Measurements from ENCODE around the gene IYD. TPM values are rescaled to one million over a fixed set of nuclear protein-coding genes. Genes with fewer than 3 reads are reported as not detected.
"Not testable (repeated sequence)": the region's sequence is repeated elsewhere in the genome, so short reads cannot be mapped to it uniquely, and the experiment has no call there.

IYD gene
- total RNA-seq, 2 donors from 2014 or later, result not detected

DNA sequence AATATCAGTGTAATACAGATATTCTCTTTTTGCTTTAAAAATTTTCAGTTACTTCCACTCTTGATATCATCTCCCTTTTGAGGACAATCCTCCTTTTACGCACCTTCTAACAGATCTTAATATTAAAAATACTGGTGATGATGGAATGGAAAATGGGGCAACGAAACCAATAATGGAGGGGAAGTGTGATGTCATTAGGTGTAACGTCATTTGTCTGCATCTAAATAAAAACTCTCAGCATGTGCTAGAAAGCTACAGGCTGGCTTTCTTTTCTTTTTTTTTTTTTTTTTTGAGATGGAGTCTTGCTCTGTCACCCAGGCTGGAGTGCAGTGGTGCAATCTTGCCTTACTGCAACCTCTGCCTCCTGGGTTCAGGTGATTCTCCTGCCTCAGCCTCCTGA lies 66.5 kb downstream of the IYD start:
- Mint-ChIP-seq H3K27ac (no peak overlapping the region), H3K36me3 (ENCODE audit: low read depth) (no peaks in the 10 kb centered on the region), H3K27me3 (peaks cover 16% of the 10 kb centered on the region), H3K4me1 (no peaks in the 10 kb centered on the region), H3K4me3 (no peak overlapping the region)
- ATAC-seq (no peak), DNase-seq (no peak)
- no peaks in the 10 kb centered on the region for H3K9me3 ChIP-seq (ENCODE audit: control insufficient read depth, low read length, poor library complexity, severe bottlenecking)

GRCh38 chr6:150435832-150436231 lies 67.0 kb downstream of the IYD start:
- no peaks in the 10 kb centered on the region for H3K4me1 Mint-ChIP-seq
- H3K27ac Mint-ChIP-seq, result no peak overlapping the region
- no peak for ATAC-seq
- no peaks in the 10 kb centered on the region for H3K36me3 Mint-ChIP-seq (ENCODE audit: low read depth)
- peaks cover 16% of the 10 kb centered on the region for H3K27me3 Mint-ChIP-seq
- no peaks in the 10 kb centered on the region for H3K9me3 ChIP-seq (ENCODE audit: control insufficient read depth, low read length, poor library complexity, severe bottlenecking)
- H3K4me3 Mint-ChIP-seq, result no peak overlapping the region
- DNase-seq, result no peak

DNA sequence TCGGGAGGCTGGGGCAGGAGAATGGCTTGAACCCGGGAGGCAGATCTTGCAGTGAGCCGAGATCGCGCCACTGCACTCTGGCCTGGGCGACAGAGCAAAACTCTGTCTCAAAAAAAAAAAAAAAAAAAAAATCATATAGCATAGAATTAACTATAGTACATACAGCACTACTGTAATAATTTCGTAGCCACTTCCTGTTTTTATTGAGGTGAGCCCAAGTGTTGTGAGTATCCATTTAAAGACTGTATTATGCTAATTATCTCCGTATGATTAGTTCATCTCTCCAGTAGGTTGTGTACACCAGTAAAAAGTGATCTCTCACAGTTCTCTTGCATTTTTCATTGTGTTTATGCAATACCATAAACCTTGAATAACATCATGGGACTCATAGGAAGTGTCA lies 70.6 kb downstream of the IYD start:
- no peak overlapping the region for H3K4me3 Mint-ChIP-seq
- H3K36me3 Mint-ChIP-seq (ENCODE audit: low read depth), result no peaks in the 10 kb centered on the region

DNA sequence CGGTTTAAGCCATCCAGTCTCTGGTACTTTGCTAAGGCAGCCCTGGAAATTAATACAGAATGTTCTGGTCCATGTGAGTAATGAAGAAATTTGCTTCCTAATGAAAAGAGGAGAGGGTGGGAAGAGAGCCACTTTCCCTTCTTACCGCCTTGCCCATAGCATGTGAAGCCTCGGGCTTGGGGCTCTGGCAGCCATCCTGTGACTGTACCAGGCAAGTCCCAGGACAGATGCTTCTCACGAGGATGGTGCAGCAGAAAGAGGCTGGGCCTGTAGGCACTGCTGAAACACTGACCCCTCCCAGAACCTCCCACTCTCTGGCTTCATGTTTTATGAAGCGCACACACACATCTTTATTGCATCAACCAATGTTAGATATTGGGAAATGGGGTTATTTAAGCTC lies 74.8 kb downstream of the IYD start:
- Mint-ChIP-seq H3K27me3 (peaks cover 7% of the 10 kb centered on the region), H3K27ac (no peak overlapping the region), H3K4me1 (no peaks in the 10 kb centered on the region), H3K4me3 (no peak overlapping the region), H3K36me3 (ENCODE audit: low read depth) (no peaks in the 10 kb centered on the region)
- DNase-seq, result no peak
- no peaks in the 10 kb centered on the region for H3K9me3 ChIP-seq (ENCODE audit: control insufficient read depth, low read length, poor library complexity, severe bottlenecking)
- ATAC-seq, result no peak

More for the DNA sequence above, 70.6 kb downstream of the IYD start:
- ATAC-seq (no peak), DNase-seq (no peak)
- no peaks in the 10 kb centered on the region for H3K9me3 ChIP-seq (ENCODE audit: control insufficient read depth, low read length, poor library complexity, severe bottlenecking)
- H3K27me3 Mint-ChIP-seq, result no peaks in the 10 kb centered on the region
- no peaks in the 10 kb centered on the region for H3K4me1 Mint-ChIP-seq
- no peak overlapping the region for H3K27ac Mint-ChIP-seq

GRCh38 chr6:150444308-150444707 lies 75.5 kb downstream of the IYD start:
- Mint-ChIP-seq H3K27ac (no peak overlapping the region), H3K36me3 (ENCODE audit: low read depth) (no peaks in the 10 kb centered on the region)

DNA sequence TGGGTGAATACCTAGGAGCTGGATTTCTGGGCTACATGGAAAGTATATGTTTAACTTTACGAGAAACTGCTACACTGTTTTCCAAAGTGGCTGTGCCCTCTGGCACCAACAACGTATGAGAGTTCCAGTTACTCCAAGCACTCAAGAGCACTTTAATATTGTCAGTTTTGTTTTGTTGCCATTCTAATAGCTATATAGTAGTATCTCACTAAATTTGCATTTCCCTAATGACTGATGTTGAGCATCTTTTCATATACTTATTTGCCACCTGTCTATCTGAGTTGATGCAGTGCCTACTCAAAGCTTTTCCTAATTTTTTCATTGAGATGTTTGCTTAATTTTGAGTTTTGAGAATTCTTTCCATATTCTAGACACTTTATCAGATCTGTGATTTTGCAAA lies 76.7 kb downstream of the IYD start:
- Mint-ChIP-seq H3K27ac (no peak overlapping the region), H3K36me3 (ENCODE audit: low read depth) (no peaks in the 10 kb centered on the region), H3K4me3 (no peak overlapping the region), H3K27me3 (peaks cover 7% of the 10 kb centered on the region), H3K4me1 (no peaks in the 10 kb centered on the region)
- ATAC-seq (no peak), DNase-seq (no peak)
- H3K9me3 ChIP-seq (ENCODE audit: control insufficient read depth, low read length, poor library complexity, severe bottlenecking), result no peaks in the 10 kb centered on the region

More at GRCh38 chr6:150444308-150444707, 75.5 kb downstream of the IYD start:
- no peak overlapping the region for H3K4me3 Mint-ChIP-seq
- peaks cover 7% of the 10 kb centered on the region for H3K27me3 Mint-ChIP-seq
- no peak for ATAC-seq
- DNase-seq, result no peak
- H3K9me3 ChIP-seq (ENCODE audit: control insufficient read depth, low read length, poor library complexity, severe bottlenecking), result no peaks in the 10 kb centered on the region
- H3K4me1 Mint-ChIP-seq, result no peaks in the 10 kb centered on the region

DNA sequence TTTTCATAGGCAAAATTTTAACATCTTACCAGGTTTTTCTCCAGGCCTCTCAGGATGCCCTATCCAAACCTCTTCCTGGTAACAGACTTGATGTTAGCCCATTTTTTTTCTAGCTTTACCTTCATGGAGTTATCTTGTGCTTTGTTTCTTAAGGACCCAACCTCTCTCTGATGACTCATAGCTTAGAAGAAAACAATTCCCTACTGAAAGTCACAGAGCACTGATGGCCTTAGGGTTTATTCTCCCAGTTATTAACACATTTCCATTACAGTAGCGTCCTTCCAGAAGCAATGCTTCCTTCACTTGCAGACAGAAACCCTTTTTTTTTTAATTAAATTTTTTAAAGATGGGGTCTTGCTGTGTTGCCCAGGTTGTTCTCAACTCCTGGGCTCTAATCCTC lies 79.4 kb downstream of the IYD start:
- DNase-seq (no peak), ATAC-seq (no peak)
- Mint-ChIP-seq H3K36me3 (ENCODE audit: low read depth) (no peaks in the 10 kb centered on the region), H3K4me1 (no peaks in the 10 kb centered on the region), H3K27ac (no peak overlapping the region), H3K27me3 (peaks cover 14% of the 10 kb centered on the region), H3K4me3 (no peak overlapping the region)
- H3K9me3 ChIP-seq (ENCODE audit: control insufficient read depth, low read length, poor library complexity, severe bottlenecking), result no peaks in the 10 kb centered on the region

GRCh38 chr6:150449055-150449454 lies 80.2 kb downstream of the IYD start:
- not testable (repeated sequence) for H3K27ac Mint-ChIP-seq, H3K4me3 Mint-ChIP-seq, ATAC-seq

GRCh38 chr6:150450918-150451317 lies 82.1 kb downstream of the IYD start:
- Mint-ChIP-seq H3K4me1 (peaks cover 6% of the 10 kb centered on the region), H3K36me3 (ENCODE audit: low read depth) (no peaks in the 10 kb centered on the region), H3K4me3 (no peak overlapping the region), H3K27me3 (peaks cover 19% of the 10 kb centered on the region), H3K27ac (no peak overlapping the region)
- DNase-seq, result no peak
- H3K9me3 ChIP-seq (ENCODE audit: control insufficient read depth, low read length, poor library complexity, severe bottlenecking), result no peaks in the 10 kb centered on the region
- ATAC-seq, result no peak

More at GRCh38 chr6:150449055-150449454, 80.2 kb downstream of the IYD start:
- peaks cover 14% of the 10 kb centered on the region for H3K27me3 Mint-ChIP-seq
- not testable (repeated sequence) for H3K36me3 Mint-ChIP-seq (ENCODE audit: low read depth); H3K4me1 Mint-ChIP-seq; H3K9me3 ChIP-seq (ENCODE audit: control insufficient read depth, low read length, poor library complexity, severe bottlenecking); DNase-seq

- Mint-ChIP-seq H3K27ac (no peak overlapping the region), H3K27me3 (peaks cover 19% of the 10 kb centered on the region), H3K4me1 (peaks cover 7% of the 10 kb centered on the region), H3K36me3 (ENCODE audit: low read depth) (no peaks in the 10 kb centered on the region), H3K4me3 (no peak overlapping the region)
- DNase-seq (no peak), ATAC-seq (no peak)
- H3K9me3 ChIP-seq (ENCODE audit: control insufficient read depth, low read length, poor library complexity, severe bottlenecking), result no peaks in the 10 kb centered on the region
These were observed 83.1 kb downstream of the IYD start for GRCh38 chr6:150451807-150452427.

DNA sequence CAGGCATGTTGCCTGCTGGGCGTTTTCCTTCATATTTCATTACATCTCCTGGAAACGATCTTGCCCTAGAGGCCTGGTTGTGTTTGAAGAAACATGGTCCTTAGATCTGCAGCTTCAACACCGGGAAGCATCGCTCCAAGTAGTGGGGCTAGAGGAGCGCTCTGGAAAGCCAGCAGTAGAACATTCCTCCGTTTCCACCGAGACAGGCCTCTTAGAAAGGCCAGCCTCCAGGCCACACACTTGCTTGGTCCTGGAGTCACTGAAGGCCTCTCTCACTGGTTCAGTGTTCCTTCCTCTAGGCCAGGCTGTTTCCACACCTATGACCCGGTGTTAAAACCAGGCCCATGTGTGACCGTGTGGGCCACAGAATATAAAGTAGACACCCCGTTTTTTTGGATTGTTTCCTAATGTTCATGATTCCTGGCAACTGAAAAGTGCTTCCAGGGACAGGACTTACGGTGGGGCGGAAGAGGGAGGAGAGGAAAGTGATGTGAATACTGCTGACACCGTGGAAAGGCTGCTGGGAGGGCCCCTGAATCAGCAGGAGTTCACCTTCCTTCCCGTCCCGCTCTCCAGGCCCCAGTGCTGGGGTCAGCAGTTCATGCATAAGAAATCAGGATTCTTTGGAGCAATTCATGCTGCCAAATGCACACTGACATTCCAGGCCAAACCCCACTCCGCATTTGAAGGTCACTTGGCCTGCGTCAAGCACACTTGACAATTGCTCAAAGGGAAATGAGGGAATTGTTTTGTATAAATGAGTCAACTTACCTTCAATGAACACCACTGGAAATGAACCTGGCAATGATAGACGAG lies 83.8 kb downstream of the IYD start:
- Mint-ChIP-seq H3K4me1 (peaks cover 7% of the 10 kb centered on the region), H3K4me3 (no peak overlapping the region), H3K36me3 (ENCODE audit: low read depth) (no peaks in the 10 kb centered on the region), H3K27ac (no peak overlapping the region), H3K27me3 (peaks cover 19% of the 10 kb centered on the region)
- DNase-seq (no peak), ATAC-seq (no peak)
- no peaks in the 10 kb centered on the region for H3K9me3 ChIP-seq (ENCODE audit: control insufficient read depth, low read length, poor library complexity, severe bottlenecking)

DNA sequence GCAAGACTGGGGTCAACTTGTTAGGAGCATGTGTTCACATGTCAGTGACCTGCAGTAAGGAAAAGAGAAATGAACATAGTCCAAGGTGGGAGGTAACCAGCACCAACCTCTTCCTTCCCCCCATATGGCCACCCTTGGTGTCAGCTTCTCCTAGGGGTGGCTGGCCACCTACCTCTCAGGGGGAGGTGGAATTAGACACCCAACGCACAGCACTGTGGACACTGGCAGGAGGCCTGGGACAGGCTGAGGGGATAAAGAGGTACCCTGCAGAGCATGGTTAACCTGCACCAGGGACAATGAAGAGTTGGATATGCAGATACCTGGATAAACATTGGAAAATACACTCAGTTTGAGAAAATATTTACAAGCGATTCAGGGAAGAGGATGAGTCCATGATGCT lies 84.5 kb downstream of the IYD start:
- no peaks in the 10 kb centered on the region for H3K9me3 ChIP-seq (ENCODE audit: control insufficient read depth, low read length, poor library complexity, severe bottlenecking)
- Mint-ChIP-seq H3K36me3 (ENCODE audit: low read depth) (no peaks in the 10 kb centered on the region), H3K27ac (no peak overlapping the region), H3K4me3 (no peak overlapping the region), H3K4me1 (peaks cover 7% of the 10 kb centered on the region), H3K27me3 (peaks cover 19% of the 10 kb centered on the region)
- no peak for DNase-seq
- ATAC-seq, result no peak
